GM21390 (cell line): ENCODE results near the gene TPRG1L.
"Not testable (repeated sequence)": the region's sequence is repeated elsewhere in the genome, so short reads cannot be mapped to it uniquely, and the experiment has no call there.

ENCODE experiments used
- ATAC-seq: cut with Tn5 transposase; IDR thresholded peaks from one replicate; pipeline ENCODE4 v1.9.1; 2021; ENCODE audit not compliant: unreplicated experiment

TPRG1L gene

DNA sequence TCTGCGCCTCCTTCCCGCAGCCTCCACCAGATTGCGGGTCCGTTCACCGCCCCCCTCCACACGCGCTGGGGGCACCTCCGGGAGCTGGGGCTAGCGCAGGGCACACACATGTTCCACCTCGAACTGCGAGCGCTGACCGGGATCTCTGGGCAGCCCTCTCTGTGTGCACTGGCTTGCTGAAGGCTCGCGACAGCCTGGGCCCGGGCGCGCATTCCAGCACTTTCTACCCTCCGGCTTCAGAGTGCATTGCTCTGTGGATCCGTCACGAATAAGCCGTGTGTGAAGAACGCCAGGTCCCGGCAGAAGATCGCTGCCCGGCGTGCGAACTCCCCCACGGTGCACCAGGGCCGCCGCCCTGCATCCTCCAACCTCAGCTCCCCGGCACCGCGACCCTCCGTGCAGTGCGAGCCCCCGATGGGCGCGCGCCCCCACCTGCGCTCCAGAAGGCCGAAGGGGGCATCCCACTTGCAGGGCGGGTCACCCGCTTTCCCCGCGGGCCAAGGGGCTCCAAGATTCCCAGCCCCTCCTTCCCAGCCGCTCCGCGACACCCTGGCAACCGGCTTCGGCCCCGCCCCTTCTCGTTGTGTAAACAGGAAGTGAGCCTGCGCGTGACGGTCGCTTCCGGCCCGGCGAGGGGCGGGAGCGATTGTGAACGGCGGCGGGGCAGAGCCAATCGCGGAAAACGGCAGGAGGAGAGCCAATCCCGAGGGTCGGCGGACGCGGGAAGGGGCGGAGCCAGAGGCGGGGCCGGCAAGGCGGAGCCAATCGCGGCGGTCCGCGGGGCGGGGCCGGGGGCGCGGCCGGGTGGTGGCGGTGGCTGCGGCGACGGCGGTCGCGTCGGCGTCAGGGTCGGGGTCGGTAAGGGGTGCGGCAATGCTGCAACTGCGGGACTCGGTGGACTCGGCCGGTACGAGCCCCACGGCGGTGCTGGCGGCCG is at the start of gene TPRG1L:
TSS of gene TPRG1L (plus strand) at position 816 of the 937 bp plus-strand sequence. CDS start at position 874, 58 bp downstream.
- peak; percentile 93 for ATAC-seq

DNA sequence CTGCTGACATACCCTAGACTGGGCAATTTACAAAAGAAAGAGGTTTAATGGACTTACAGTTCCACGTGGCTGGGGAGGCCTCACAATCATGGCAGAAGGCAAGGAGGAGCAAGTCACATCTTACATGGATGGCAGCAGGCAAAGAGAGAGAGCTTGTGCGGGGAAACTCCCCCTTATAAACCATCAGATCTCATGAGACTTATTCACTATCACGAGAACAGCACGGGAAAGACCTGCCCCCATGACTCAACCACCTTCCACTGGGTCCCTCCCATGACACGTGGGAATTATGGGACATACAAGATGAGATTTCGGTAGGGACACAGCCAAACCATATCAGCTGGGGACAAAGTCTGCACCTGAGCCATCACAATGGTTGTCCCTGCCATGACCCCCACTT is 49.3 kb upstream of the TPRG1L start:
- not testable (repeated sequence) for ATAC-seq

DNA sequence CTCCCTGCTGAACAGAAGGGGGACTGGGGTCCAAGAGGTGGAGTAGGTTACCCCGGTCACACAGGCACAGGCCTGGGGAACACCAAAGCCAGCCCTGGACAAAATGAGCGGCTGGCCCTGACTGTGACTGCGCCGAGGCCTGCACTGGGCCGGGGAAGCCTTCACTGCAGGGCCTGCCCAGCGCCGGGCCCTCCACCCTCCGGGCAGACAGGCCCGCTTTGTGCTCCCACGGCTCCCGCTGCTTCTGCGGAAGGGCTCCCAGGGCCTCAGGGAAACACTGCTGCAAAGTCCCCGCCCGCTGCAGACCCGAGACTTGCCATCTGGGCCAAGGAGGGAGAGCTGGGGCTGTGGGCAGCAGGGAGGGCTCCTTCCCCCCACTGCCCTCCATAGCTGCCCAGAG is 48.8 kb upstream of the TPRG1L start:
- no peak for ATAC-seq

GRCh38 chr1:3577300-3577699 is 47.5 kb upstream of the TPRG1L start:
- ATAC-seq = no peak

- ATAC-seq = no peak
Measured at GRCh38 chr1:3577711-3578432, 46.9 kb upstream of the TPRG1L start.

DNA sequence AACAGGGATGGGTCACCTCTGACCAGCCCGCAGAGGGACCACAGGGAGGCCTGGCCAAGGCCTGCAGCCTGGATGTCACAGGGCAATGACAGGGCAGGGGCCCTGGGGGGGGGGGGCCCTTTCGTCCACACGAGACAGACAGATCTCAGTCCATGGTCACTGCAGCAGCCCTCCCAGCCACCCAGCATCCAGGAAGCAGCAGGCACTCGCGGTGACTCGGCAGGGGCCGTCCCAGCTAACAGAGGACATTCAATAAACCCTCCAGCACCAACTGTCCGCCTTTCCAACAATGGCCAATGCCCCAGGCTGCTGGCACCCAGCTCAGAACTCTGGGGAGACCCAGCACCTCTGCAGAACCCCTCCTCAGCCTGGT is 46.4 kb upstream of the TPRG1L start:
- no peak for ATAC-seq

GRCh38 chr1:3578906-3579305 is 45.9 kb upstream of the TPRG1L start:
- no peak for ATAC-seq

DNA sequence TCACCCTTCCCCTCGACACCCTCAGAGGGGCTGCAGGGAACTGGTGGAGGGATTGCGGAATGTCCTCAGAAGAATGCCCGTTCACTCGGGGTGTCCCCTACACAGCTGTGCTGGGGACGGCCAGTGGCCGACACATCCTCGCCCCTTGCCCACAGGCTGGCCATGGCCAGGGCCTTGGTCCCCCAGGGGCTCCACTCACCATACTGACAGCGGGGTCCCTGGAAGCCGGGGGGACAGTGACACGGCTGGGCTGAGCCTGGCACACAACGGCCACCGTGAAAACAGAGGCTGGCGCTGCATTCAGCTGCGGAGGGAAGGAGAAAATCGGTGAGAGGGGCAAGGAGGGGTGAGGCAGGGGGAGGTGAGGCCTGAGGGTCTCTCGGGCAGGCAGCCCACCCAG is 45.2 kb upstream of the TPRG1L start:
- ATAC-seq = no peak

GRCh38 chr1:3580231-3580630 is 44.6 kb upstream of the TPRG1L start:
- no peak for ATAC-seq

DNA sequence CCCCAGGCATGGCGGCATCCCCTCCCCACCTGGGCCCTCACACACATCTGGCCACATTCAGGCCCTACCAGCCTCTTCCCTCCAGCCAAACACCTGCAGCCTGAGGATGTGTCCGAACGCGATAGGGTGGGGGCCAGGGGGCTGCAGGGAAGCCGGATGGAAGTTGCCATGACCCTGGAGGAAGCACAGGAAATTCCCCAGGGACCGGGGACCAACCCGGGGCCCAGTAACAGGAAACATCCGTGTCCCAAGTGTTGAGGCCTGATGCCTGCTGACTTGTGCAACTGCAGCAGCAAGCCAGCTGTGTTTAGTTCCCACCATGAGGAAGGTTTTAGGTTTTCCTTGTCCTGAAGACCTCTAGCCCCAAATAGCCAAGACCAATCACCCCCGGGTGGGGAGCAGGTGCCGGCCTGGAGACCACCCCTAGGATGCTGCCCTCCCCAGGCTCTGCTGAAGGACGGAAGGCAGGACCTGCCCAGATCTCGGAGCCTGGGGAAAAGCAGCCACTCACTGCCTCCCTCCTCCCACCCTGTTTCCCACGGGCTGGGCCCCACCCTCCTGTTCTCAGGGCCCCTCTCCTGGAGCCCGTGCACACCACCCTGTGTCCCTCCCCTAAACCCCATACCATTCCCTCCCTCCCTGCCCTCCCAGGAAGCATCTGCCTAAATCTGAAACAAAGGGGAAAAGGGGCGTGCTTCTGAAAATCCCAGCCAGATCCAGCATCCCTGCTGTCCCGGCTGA is 43.3 kb upstream of the TPRG1L start:
- no peak for ATAC-seq

DNA sequence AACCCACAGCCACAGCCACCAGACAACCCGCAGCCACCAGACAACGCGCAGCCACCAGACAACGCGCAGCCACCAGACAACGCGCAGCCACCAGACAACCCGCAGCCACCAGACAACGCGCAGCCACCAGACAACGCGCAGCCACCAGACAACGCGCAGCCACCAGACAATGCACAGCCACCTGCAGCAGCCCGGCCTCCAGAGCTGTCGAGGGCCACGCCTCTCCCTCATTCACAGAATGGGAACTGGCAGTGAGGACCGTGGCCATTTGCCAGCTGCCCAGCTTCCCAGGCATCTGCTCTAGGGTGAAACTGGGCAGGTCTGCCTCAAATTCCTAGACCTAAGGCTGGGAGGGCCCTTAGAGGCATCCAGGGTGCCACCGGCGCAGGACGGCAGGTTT is 41.1 kb upstream of the TPRG1L start:
- ATAC-seq = not testable (repeated sequence)

DNA sequence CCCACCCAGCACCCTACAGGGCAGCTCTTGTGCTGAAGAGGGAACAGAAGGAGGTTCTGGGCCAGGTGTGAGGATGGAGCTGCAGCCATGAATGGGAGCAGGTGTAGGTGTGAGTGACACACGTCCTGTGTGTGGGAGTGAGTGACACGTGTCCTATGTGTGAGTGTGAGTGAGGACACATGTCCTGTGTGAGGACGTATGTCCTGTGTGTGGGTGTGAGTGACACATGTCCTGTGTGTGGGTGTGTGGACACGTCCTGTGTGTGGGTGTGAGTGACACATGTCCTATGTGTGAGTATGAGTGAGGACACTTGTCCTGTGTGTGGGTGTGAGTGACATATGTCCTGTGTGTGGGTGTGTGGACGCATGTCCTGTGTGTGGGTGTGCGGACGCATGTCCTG is 39.9 kb upstream of the TPRG1L start:
- ATAC-seq = no peak

DNA sequence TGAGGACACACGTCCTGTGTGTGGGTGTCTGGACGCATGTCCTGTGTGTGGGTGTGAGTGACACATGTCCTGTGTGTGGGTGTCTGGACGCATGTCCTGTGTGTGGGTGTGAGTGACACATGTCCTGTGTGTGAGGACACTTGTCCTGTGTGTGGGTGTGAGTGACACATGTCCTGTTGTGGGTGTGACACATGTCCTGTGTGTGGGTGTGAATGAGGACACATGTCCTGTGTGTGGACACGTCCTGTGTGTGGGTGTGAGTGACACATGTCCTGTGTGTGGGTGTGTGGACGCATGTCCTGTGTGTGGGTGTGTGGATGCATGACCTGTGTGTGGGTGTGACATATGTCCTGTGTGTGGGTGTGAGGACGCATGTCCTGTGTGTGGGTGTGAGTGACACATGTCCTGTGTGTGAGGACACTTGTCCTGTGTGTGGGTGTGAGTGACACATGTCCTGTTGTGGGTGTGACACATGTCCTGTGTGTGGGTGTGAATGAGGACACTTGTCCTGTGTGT is 39.4 kb upstream of the TPRG1L start:
- not testable (repeated sequence) for ATAC-seq

DNA sequence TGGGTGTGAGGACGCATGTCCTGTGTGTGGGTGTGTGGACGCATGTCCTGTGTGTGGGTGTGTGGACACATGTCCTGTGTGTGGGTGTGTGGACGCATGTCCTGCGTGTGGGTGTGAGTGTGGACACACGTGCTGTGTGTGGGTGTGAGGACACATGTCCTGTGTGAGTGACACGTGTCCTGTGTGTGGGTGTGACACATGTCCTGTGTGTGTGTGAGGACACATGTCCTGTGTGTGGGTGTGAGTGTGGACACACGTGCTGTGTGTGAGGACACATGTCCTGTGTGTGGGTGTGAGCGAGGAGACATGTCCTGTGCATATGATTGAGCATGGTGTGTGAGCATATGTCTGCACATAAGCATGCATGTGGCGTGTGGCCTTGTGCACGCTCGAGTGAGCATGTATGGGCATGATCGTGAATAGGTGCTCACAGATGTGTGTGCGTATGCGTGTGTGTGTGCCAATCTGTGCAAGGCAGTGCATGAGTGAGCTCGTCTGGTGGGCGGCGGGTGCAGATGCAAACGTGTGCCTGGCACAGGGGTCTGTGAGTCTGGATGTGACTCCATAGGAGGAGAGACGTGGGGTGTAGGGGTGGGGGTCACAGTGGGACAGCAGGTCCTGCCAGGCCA is 38.8 kb upstream of the TPRG1L start:
- ATAC-seq = no peak

DNA sequence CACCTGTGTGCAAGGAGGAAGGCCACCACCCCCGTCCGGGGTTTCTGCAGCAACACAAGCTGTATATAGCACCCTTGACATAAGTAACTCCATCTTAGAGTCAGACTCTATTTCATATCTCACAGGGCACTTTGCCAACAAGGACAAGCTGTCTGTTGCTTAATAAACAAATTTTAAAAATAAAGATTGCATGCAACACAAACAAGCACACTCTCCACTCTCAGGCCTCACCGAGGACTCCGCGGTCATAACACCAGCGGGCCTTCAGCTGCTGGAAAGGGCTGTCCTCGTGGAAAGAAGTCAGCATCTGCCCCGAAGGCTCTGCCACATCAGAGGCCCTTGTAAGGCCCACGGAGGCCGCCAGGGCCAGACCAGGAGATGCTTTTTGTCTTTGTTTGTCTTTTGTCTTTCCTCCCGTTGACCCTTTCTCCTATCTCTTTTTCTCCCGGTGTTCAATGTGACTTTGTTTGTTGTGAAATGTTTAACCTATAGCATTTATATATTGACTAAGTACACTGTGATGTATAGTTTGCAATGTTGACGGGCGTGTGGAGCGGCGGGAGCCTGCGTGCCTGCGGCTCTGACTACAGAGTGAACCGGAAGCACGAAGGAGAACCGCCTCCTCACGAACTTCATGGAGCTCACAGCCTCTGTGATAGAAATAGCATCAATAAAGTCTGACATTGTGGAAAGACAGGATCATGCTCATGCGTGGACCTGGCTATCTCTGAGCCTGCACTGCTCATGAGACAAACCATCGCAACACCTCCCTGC is 37.6 kb upstream of the TPRG1L start:
- ATAC-seq = no peak

DNA sequence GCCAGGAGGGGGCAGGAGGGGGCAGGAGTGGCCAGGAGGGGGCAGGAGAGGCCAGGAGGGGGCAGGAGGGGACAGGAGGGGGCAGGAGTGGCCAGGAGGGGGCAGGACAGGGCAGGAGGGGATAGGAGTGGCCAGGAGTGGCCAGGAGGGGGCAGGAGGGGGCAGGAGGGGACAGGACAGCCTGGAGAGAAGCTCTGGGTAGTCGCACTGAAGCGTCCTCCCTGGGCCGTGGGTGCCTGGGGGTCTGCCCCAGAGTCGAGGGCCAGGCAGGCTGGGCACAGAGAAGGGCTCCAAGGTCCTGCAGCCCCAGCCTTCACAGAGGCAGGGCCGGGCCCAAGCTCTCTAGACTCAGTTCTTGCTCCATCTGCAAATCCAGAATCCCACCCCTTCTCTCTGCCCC is 36.4 kb upstream of the TPRG1L start:
- no peak for ATAC-seq

DNA sequence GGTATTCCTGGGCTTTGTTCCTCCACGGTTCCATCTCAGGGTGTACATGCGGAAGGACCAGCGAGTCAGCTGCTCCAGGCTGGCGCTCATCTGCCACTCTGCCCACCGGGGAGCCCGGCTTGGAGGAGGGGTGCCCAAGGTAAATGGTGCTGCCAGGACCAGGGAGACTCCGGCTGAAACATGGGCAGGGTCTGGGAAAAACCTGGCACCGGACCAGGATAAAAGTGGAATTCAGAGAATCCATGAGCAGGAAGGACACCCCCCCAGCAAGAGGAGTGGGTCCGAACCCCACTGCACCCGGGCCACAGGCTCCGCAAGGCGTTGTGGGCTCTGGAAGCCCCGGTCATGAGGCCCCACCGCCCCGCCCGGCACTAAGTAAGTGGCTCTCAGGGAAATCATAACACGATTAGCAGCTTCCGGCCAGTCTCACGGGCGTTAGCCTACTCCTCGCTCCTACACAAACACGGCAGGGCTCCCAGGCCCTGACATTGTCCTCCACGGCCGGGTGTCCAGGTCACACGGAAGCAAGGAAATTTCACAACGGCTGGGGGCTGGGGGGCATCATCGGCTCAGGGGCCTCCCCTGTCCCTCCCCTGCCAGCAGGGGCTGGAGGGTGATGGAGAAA is 34.6 kb upstream of the TPRG1L start:
- no peak for ATAC-seq

GRCh38 chr1:3590951-3591865 is 33.6 kb upstream of the TPRG1L start:
- no peak for ATAC-seq

DNA sequence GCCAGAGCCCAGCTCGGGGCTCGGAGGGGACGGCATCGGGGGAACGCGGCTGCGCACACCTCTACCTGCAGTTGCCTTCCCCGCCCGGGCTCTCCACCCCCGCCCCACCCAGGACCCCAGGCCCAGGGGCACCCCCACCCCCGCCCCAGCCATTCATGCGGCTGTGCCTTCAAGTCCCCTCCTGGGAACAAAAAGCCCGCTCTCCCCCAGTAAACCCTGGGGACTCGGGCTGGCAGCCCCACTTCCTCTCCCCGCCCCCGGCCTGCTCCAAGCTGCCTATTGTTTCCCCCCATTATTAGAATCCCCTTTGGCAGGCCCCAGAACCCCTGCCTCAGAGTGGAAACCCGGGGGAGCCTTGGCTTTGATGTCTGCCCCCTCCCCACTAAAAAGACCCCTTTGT is 31.5 kb upstream of the TPRG1L start:
- no peak for ATAC-seq
